HG02970 (cell line): ENCODE results near the gene PCSK5.
"Not testable (repeated sequence)": the region's sequence is repeated elsewhere in the genome, so short reads cannot be mapped to it uniquely, and the experiment has no call there.

ENCODE experiments used
- ATAC-seq: cut with Tn5 transposase; IDR thresholded peaks from one replicate; pipeline ENCODE4 v1.9.1; 2021; ENCODE audit warnings: mild to moderate bottlenecking, moderate library complexity, moderate number of reproducible peaks; ENCODE audit not compliant: unreplicated experiment, low FRiP score

PCSK5 gene

DNA sequence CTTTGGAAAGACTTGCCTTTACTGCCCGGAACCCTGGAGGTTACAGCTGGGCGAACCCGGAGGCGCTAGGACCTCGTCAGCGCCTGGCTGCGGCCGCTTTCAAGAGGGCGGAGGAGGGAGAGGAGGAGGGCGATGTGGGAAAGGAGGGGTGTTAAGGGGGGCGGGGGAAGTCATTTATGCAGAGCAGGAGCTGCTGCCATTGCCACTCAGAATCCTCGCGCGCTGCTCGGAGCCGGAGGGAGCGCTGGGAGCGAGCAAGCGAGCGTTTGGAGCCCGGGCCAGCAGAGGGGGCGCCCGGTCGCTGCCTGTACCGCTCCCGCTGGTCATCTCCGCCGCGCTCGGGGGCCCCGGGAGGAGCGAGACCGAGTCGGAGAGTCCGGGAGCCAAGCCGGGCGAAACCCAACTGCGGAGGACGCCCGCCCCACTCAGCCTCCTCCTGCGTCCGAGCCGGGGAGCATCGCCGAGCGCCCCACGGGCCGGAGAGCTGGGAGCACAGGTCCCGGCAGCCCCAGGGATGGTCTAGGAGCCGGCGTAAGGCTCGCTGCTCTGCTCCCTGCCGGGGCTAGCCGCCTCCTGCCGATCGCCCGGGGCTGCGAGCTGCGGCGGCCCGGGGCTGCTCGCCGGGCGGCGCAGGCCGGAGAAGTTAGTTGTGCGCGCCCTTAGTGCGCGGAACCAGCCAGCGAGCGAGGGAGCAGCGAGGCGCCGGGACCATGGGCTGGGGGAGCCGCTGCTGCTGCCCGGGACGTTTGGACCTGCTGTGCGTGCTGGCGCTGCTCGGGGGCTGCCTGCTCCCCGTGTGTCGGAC, at the start of gene PCSK5:
Gene PCSK5, plus strand, starts transcription at position 202 of the 805 bp plus-strand sequence. Its CDS starts 509 bp downstream, at position 711.
- peak; percentile 59 for ATAC-seq

DNA sequence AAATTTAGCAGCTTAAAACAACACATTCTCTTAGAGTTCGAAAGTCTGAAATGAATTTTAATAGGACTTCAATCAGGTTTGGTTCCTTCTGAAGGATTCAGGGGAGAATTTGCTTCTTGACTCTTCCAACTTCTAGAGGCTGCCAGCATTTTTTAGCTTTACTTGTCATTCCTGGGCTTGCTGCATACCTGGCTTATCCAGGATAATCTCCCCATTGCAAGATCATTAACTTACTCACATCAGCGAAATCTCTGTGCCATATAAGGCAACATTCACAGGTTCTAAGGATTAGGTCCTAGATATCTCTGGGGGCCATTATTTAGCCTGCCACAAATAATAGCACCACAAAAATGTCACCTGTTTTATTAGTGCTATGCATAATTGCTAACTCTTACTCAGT, 46.2 kb upstream of the PCSK5 start:
- no peak for ATAC-seq

DNA sequence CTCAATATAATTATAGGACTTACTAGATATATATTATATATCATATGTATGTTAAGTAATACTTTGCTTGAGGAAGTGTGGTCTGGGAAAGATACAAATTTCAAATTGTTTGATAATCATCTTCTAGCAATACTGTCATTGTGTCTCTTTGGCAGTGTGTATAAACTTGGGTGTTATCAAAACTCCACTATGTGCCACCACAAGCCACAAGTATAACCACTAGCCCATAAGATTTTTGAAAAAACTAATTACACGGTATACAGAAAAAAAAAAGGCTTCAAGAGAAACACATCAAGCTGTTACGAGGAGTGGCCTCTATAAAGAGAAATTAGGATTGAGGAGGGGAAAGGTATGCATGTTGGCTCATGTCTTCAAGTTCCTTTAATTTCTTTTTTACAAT, 44.7 kb upstream of the PCSK5 start:
- ATAC-seq, result no peak

DNA sequence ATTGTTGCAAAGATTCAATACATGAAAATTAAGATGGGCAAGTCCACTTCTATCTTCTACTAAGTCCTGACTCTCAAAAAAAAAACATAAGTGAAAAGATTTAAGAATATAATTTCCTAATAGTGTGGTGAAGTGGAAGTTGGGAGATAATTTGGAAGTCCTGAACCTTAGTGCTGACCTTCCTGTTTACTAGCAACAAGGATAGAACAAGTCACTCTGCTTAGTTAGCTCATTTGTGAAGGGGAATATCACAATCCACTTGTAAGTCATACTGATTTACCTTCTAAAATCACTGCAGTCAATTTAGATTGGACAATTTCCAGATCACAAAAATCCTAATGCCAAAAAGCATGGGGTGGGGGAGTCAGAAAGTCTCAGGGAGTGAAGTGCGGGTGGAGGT, 43.4 kb upstream of the PCSK5 start:
- ATAC-seq, result no peak

DNA sequence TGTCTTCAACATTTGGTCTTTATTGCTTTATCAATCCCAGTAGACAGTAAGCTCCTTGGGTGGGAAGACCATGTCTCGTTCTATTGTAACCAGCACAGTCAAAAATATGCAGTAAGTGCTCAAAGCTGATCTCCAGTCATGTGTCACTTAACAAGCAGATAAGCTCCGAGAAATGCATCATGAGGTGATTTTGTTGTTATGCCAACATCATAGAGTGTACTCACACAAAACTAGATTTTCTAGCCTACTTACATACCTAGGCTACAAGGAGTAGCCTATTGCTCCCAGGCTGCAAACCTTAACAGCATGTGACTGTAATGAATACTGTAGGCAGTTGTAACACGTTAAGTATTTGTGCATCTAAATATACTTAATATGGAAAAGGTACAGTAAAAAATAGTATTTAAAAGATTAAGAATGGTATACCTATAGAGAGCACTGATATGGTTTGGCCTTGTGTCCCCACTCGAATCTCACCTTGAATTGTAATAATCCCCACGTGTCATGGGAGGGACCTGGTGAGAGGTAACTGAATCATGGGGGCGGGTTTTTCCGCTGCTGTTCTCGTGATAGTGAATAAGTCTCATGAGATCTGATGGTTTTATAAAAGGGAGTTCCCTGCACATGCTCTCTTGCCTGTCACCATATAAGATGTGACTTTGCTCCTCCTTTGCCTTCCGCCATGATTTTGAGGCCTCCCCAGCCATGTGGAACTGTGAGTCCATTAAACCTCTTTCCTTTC, 39.8 kb upstream of the PCSK5 start:
- ATAC-seq, result no peak

DNA sequence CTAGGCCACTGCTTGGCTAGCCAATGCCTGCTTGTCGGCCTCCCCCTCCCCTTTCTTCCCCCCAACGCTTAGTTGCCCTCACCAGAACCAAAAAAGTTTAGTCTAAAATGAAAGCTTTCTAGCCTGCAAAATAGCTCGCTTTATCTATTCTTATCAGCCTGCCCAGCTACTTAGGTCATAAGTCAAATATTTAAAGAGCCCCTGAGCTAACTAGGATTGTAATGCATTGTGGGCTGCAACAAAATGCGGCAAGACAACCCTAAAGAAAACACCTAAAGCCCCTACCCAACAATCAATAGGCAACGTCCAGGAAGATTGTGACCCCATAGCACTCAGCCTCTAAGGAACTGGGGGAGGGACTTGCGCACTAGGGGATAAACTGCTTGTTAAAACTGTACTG, 38.6 kb upstream of the PCSK5 start:
- no peak for ATAC-seq

DNA sequence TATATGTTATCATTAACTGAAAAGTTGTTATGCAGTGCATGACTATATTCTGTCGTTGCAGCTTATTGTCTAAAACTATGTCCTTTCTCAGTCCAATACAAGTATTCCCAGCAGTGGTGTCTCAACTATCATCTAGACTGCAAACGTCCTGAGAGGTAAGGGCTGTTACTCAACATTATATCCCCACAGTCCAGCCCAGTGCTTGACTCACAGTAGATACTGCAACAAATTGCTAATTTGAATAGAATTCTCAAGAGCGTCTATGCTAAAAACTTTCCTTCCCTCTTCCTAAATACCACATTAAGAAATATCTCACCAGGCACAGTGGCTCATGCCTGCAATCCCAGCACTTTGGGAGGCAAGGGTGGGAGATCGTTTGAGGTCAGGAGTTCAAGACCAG, 37.7 kb upstream of the PCSK5 start:
- no peak for ATAC-seq

DNA sequence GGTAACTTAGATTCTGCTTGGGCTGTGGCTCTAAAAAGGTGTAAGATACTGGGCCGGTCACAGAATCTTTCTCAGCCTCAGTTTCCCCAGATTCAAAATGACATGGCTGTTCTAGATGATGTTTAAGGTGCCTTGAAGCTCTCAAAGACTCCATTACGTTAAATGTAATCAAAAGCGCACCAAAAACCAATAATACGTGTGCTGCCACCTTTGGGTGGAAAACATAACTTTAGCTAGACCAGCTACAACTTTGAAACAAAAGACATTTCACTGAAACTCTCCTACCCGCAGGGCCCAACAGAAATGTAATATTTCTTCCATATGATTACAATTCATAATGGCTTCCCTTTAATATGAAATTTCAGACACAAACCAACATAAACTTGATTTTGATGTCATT, 35.0 kb upstream of the PCSK5 start:
- no peak for ATAC-seq

DNA sequence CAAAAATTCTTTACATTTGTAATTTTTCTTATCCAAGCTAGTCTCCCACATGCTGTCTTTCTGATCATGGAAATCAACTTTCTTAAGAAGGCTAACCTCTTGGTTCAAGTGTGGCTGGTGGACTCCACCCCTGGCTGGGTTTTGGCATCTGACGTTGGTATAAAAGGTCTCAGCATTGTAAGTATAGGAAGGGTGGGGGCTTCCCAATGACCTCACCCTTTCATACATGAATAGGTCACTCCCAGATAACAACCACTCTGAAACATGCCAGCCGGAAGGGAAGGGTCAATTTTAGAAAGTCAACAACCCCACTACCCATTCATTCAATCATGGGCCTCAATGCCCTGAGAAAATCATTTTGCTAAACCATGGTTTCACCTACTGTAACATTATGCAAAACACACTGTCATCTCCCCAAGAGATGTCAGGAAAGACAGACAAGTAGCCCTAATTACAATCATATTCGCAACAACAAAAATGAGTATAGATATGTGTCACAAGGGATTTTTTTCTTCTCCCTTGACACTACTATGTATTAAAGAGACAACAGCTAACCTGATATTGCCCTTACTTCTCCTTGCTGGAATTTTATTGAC, 31.9 kb upstream of the PCSK5 start:
- ATAC-seq, result no peak

DNA sequence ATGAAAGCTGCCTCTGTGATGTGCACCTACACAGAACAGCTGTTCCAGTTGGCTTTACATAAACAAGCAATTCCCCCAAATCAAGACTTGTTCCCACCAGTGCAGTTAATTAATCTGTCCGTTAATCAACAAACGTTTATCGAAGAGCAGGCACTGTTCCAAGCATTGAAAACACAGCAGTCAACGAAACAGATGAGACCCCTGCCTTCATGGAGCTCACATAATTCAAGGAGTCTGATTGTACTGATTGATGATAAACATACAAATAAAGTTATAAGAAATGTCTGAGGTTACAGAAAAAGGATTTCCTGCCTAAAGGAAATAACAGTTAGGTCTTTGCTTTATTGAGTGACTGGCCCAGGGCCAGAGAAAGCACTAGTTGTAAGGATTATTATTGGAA, 26.2 kb upstream of the PCSK5 start:
- no peak for ATAC-seq

DNA sequence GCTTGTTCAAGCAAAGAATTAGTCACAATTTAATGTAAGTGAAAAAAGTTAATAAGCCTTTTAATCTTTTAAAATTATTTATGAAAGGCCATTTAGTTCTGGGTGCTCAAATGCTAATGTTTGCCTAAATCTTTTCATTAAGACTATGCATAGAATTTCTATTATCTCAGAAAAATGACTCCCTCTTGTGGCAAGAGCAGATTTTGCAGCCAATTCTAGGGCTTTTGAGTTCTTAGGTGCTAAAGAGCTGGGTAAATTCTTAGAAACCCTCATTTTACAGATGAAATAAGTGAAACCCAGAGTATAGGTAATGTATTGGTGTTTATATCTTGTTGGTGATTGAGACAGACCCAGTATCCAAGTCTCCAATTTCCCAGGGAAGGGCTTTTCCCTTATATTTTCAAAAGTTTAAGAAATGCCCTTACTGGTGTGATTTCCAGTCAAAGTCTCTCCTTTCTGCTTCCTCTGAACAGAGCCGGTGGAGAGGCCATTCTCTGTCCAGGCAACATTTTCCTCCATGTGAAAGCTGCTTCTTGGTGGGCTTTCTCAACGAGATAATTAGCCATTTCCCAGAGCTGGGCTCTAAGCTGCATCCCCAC, 24.1 kb upstream of the PCSK5 start:
- ATAC-seq, result peak; percentile 65

DNA sequence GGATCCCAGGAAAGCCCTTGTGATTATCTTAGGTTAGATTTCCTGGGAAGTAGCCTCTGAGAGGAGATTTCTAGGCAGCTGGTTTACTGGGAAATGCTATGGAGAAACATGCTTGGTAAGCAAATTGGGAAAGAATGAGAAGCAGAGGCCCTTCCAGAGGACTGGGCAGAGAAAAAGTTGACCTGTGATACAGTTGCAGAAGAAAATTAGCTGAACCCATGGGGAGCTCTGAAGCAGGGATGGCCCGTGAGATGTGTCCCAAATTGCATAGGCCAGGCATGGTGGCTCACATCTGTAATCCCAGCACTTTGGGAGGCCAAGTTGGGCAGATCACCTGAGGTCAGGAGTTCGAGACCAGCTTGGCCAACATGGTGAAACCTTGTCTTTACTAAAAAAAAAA, 21.9 kb upstream of the PCSK5 start:
- ATAC-seq, result not testable (repeated sequence)

DNA sequence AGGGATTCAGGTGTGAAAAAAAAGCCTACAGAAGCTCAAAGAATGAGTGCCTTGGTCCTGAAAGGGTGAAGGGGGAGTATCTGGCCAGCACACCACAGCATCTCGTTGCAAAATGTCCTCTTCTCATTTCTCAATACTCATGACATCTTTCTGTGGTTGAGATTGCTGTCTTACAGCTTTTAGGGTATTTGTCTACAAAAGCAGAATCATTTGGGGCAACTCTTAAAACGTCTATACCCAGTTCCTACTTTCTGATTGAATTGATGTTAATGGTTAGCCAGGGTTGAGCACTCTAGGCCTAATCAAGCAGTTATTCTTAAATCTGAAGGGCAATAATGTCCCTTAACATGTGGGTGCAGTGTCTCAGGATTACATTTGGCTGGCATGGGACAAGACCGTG, 21.2 kb upstream of the PCSK5 start:
- no peak for ATAC-seq

DNA sequence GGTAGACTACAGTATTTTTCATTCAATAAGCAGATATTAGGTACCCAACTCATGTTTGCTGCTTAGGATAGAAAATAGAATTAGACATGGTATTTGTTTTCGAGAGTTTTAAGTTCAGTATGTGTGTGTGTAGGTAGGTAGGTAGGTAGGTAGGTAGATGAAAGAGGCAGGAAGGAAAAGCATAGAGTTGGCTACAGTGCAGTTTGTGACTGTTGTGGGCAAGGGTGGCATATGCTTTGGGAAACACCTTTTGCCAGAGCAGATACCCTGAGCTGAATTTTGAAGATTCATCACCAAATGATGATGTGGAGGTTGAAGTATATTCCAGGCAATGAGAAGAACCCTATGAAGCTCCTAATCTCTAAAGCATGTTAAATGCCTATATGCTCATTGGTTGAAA, 20.0 kb upstream of the PCSK5 start:
- ATAC-seq, result no peak

DNA sequence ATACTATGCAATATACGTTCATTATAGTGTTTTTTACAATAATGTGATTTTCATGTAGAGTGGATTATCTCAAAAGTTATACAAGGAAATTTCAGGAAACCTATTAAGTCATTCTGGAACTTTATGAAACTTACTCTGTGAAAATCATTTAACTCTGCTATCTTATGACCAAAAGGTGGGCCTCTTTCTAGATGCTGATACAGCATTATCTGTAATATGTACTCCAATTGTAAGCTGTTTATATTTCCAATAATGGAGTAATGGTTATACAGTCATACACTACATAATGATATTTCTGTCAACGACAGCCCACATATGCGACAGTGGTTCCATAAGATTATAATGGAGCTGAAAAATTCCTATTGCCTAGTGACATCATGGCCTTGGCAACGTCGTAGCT, 18.8 kb upstream of the PCSK5 start:
- ATAC-seq, result no peak

DNA sequence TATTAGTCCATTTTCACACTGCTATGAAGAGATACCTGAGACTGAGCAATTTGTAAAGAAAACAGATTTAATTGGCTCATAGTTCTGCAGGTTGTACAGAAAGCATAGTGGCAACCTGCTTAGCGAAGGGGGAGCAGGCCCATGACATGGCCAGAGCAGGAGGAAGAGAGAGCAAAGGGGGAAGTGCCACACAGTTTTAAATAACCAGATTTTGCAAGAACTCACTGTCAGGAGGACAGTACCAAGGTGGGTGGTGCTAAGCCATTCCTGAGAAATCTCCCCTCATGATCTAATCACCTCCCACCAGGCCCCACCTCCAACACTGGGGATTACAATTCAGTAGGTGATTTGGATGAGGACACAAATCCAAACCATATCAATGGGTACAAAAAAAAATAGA, 16.8 kb upstream of the PCSK5 start:
- ATAC-seq, result no peak

DNA sequence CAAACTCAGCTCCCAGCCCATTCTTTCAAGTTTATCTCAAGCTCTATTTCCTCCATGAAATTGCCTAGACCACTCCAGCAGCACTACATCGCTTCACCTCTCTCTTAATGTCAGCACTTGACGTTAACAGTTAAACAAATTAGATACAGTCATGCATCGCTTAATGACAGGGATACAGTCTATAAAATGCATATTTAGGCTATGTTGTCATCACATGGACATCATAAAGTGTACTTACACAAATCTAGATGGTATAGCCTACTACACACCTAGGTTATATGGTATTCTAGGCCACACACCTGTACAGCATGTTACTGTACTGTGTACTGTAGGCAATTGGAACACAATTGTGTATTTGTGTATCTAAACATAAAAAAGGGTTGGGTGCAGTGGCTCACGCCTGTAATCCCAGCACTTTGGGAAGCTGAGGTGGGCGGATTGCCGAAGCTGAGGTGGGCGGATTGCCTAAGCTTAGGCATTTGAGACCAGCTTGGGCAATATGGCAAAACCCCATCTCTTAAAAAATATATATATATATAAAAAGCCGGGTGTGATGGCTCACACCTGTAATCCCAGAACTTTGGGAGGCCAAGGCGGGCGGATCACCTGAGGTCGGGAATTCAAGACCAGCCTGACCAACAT, 13.4 kb upstream of the PCSK5 start:
- no peak for ATAC-seq

DNA sequence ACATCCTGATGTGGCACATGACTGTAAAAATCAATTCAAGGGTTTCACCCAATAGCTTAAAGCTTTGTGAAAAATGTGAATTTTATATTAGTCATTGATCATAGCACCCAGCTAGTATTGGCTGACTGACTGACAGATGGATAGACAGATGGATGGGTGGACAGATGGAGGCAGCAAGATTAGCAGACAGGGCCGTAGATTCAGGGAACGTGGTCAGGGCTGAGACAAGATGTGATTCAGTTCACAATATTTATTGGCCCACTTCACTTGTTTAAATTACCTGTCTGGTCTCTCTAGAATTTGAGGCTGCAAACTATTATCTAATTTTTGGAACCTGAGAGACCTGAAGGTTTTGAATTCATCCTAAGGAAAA, 12.0 kb upstream of the PCSK5 start:
- ATAC-seq, result no peak

DNA sequence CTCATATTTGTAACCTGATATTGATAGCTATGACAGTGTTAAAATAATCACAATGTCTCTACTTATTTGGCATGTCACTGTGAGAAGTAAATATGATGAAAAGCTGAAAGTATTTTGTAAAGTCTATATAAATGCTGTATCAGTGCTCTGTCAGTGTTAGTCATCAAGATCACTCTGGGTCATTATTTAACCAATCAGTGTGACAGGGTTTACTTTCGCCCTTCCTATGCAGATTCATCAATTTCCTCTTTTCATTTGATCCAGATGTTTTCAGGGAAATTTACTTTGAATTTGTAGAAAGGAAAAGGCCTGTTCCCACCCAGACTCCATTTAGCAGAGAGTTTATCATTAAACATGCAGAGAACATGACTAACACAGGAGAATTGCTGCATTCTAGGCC, 9.9 kb upstream of the PCSK5 start:
- ATAC-seq, result no peak

DNA sequence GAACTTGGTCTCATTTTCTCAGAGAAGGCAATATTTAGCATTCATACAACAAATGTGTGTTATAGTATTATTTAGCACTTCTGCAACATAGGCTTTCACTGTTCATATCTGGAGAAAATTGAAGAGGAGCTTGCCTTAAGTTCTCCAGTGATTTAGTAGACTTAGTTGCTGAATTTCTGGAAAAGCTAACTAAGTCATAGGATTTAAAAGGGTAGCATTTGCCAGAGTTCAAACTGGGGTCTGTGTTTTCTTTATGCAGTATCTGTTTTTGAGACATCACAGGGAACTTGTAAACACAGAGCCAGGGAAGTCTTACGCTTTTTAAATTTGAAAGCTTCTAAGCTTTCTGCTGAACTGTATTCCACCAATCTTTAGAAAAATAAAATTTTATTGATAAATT, 8.7 kb upstream of the PCSK5 start:
- no peak for ATAC-seq

DNA sequence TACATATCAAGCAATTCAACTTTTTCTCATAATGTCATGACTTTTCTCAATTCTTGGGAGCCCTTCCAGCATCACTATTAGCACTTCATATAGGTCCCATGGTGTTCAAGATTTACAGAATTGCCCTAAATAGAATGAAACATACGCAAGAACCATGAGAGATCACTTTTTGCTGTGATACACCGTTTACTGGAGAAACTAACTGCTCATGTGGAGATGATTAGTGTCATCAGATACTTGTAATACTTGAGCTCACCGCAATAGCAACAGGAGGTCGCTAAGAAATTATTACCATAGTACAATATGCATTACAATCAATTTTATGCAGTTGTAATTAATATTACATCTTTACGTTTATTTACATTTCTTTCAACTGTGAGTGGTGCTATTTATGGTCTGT, 4.8 kb upstream of the PCSK5 start:
- no peak for ATAC-seq
